ENCODE measurements around the gene UNC93A. TPM values are rescaled to one million over a fixed set of nuclear protein-coding genes. Genes with fewer than 3 reads are reported as not detected.
"Not testable (repeated sequence)": the region's sequence is repeated elsewhere in the genome, so short reads cannot be mapped to it uniquely, and the experiment has no call there.

Gene UNC93A
- total RNA-seq, 1 donor = not detected

DNA sequence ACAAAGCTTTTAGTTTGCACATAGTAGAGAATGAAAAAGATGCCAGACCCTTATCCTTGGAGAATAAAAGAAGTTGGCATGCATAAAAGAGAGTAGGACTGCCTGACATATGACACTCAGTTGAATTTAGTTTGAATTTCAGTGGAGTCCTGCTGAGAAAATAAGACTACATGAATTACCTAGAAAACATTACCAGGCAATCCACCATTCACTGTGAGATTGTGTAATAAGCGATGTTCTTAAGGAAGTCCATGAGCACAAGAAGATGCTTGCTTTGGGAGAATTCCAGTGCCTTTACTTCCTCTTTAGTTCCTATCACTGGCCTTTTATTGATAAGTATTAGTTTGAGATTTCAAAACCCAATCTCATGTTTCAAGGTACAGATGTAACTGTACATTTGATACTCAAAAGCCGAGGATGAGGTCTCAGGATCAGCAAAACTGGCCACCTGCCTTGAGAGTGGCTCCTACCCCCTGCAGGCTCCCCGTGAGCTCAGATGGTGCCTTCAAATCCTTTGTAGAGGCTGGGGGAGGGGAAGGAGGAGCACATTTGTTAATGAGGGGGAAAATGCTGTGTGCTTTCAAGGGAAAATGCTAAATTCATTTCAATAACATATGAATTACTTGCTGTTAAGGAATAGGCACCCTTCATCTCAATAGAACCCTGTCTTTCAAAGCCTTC is 11.2 kb upstream of the UNC93A start:
- Histone ChIP-seq H3K9me3 (ENCODE audit: low read depth, low read length) (no peaks in the 10 kb centered on the region), H4K20me1 (ENCODE audit: insufficient read depth, low read length) (no peaks in the 10 kb centered on the region), H3K4me1 (ENCODE audit: insufficient read depth, low read length) (no peaks in the 10 kb centered on the region), H3K27me3 (ENCODE audit: insufficient read depth, low read length) (no peaks in the 10 kb centered on the region), H2AFZ (ENCODE audit: low read length) (no peak overlapping the region), H3K36me3 (ENCODE audit: insufficient read depth, low read length) (no peaks in the 10 kb centered on the region), H3K27ac (ENCODE audit: low read depth, low read length) (no peak overlapping the region), H3K79me2 (ENCODE audit: insufficient read depth, low read length) (no peaks in the 10 kb centered on the region), H3K4me3 (ENCODE audit: insufficient read depth, low read length) (no peak overlapping the region), H3K4me2 (ENCODE audit: insufficient read depth, low read length) (no peak overlapping the region)
- DNase-seq (ENCODE audit: insufficient read length, low spot score, missing footprints) = no peak
- TF ChIP-seq, protein P1, sequence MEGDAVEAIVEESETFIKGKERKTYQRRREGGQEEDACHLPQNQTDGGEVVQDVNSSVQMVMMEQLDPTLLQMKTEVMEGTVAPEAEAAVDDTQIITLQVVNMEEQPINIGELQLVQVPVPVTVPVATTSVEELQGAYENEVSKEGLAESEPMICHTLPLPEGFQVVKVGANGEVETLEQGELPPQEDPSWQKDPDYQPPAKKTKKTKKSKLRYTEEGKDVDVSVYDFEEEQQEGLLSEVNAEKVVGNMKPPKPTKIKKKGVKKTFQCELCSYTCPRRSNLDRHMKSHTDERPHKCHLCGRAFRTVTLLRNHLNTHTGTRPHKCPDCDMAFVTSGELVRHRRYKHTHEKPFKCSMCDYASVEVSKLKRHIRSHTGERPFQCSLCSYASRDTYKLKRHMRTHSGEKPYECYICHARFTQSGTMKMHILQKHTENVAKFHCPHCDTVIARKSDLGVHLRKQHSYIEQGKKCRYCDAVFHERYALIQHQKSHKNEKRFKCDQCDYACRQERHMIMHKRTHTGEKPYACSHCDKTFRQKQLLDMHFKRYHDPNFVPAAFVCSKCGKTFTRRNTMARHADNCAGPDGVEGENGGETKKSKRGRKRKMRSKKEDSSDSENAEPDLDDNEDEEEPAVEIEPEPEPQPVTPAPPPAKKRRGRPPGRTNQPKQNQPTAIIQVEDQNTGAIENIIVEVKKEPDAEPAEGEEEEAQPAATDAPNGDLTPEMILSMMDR (IDR thresholded peaks at IDR 0.05; ENCODE audit: extremely low read depth, low read depth, low read length) = no peak

DNA sequence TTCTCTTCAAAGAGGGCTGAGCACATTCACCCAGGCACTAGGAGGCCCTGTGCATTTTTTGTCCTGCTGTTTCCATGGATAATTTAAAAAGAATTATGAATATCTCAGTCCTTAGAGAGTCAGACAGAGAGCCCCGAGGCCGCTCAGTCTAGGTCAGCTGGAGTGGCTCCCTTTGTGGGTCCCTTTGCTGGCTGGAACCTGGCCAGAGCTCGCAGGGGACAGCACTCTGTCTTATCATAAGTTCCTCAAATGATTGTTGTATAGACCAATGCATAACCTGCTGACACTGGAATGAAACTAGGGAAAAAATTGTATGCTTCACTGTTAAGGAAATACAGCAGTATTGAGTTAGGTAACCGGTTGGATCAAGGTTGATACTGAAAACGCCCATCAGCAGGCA is 10.6 kb upstream of the UNC93A start:
- not testable (repeated sequence) for H4K20me1 ChIP-seq (ENCODE audit: insufficient read depth, low read length); H3K27me3 ChIP-seq (ENCODE audit: insufficient read depth, low read length); H3K4me1 ChIP-seq (ENCODE audit: insufficient read depth, low read length); H3K4me3 ChIP-seq (ENCODE audit: insufficient read depth, low read length); DNase-seq (ENCODE audit: insufficient read length, low spot score, missing footprints); H2AFZ ChIP-seq (ENCODE audit: low read length); H3K4me2 ChIP-seq (ENCODE audit: insufficient read depth, low read length); H3K79me2 ChIP-seq (ENCODE audit: insufficient read depth, low read length); H3K27ac ChIP-seq (ENCODE audit: low read depth, low read length); H3K36me3 ChIP-seq (ENCODE audit: insufficient read depth, low read length); H3K9me3 ChIP-seq (ENCODE audit: low read depth, low read length)

DNA sequence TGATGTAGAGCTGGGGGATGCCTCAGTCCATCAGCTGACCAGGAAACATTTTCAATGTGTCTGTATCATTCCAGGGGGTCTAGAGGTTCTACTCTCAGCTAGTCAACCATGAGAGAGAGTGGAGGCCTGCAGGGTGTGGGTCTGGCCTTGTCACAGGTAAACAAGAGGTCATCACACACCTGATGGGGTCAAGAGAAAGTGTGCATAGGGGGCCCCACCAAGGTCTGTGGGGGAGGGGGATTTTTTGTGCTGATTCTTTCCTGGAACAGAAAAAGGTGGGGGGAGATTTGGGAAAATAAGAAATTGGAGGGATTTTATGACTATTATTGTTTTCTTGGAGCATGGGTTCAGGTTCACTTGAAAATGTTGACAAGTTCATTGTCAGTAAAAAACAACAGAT is 8.9 kb upstream of the UNC93A start:
- Histone ChIP-seq H3K4me2 (ENCODE audit: insufficient read depth, low read length) (no peak overlapping the region), H3K27ac (ENCODE audit: low read depth, low read length) (no peak overlapping the region), H2AFZ (ENCODE audit: low read length) (no peak overlapping the region), H3K79me2 (ENCODE audit: insufficient read depth, low read length) (no peaks in the 10 kb centered on the region), H3K36me3 (ENCODE audit: insufficient read depth, low read length) (no peaks in the 10 kb centered on the region), H3K4me1 (ENCODE audit: insufficient read depth, low read length) (no peaks in the 10 kb centered on the region), H3K9me3 (ENCODE audit: low read depth, low read length) (no peaks in the 10 kb centered on the region), H3K4me3 (ENCODE audit: insufficient read depth, low read length) (no peak overlapping the region), H4K20me1 (ENCODE audit: insufficient read depth, low read length) (no peaks in the 10 kb centered on the region), H3K27me3 (ENCODE audit: insufficient read depth, low read length) (no peaks in the 10 kb centered on the region)
- TF ChIP-seq, protein P1 (IDR thresholded peaks at IDR 0.05; ENCODE audit: extremely low read depth, low read depth, low read length) = no peak
- DNase-seq (ENCODE audit: insufficient read length, low spot score, missing footprints) = no peak

DNA sequence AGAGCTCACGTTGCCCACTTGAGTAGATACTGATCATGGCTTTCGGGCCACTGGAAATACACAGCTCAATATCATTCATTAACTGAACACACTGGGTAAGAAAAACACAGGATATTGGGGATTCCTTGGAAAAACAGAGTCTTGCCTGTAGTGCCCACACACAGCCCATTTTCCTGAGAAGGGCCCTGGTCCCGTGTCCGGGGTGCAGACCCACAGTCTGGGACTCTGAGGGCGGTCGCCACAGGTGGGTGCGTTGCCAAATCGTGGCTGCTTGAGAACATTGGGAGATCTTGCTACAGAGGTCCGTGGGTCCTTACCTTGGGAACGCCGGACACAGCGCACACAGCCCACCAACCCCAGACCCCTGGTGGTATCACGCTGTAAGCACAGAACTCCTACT is 6.5 kb upstream of the UNC93A start:
- not testable (repeated sequence) for H3K4me1 ChIP-seq (ENCODE audit: insufficient read depth, low read length); H3K4me2 ChIP-seq (ENCODE audit: insufficient read depth, low read length); H4K20me1 ChIP-seq (ENCODE audit: insufficient read depth, low read length); H3K79me2 ChIP-seq (ENCODE audit: insufficient read depth, low read length); DNase-seq (ENCODE audit: insufficient read length, low spot score, missing footprints); H3K27me3 ChIP-seq (ENCODE audit: insufficient read depth, low read length); H3K27ac ChIP-seq (ENCODE audit: low read depth, low read length); H3K9me3 ChIP-seq (ENCODE audit: low read depth, low read length); H3K36me3 ChIP-seq (ENCODE audit: insufficient read depth, low read length); H2AFZ ChIP-seq (ENCODE audit: low read length); H3K4me3 ChIP-seq (ENCODE audit: insufficient read depth, low read length)

DNA sequence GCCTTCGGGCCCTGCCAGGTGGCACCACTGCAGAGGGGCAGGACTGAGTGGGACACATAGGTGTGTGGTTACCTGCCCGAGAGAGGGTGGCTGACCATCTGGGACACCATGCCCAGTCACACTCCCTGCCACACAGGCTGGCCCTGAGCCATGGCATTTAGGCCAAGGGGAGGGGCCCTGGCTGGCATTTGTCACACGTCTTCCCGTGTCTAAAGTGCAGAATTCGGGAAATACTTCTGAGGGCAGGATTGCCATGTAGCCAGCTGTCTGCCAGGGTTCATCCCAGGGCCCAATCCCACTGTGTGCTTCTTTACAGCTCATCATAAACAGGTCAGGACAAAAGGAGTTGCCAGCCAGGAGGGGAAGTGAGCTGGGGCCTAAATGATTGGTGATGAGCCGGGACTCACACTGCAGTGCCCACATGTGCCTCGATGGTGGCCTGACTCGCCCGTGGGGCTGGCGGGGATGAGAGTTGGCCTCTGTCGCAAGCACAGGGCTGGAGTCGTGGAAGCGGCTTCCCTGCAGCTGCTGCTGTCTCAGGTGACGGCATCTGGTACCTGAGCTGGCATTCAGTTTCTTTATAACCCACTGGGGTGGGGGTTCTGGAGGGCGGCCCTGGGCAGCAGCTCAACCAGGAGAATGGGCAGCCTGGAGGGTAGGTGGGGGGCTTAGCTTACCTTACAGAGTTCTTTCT is 5.9 kb upstream of the UNC93A start:
- Histone ChIP-seq H3K27me3 (ENCODE audit: insufficient read depth, low read length) (no peaks in the 10 kb centered on the region), H3K36me3 (ENCODE audit: insufficient read depth, low read length) (no peaks in the 10 kb centered on the region), H3K4me2 (ENCODE audit: insufficient read depth, low read length) (no peak overlapping the region), H4K20me1 (ENCODE audit: insufficient read depth, low read length) (no peaks in the 10 kb centered on the region), H3K4me1 (ENCODE audit: insufficient read depth, low read length) (no peaks in the 10 kb centered on the region), H2AFZ (ENCODE audit: low read length) (no peak overlapping the region), H3K9me3 (ENCODE audit: low read depth, low read length) (no peaks in the 10 kb centered on the region), H3K27ac (ENCODE audit: low read depth, low read length) (no peak overlapping the region), H3K79me2 (ENCODE audit: insufficient read depth, low read length) (no peaks in the 10 kb centered on the region), H3K4me3 (ENCODE audit: insufficient read depth, low read length) (no peak overlapping the region)
- DNase-seq (ENCODE audit: insufficient read length, low spot score, missing footprints) = no peak
- TF ChIP-seq, protein P1 (IDR thresholded peaks at IDR 0.05; ENCODE audit: extremely low read depth, low read depth, low read length) = no peak
